Omental fat pad (tissue), 4 donors: Measurements from ENCODE around the gene KMT5B. TPM values are rescaled to one million over a fixed set of nuclear protein-coding genes. Genes with fewer than 3 reads are reported as not detected.
A peak's percentile ranks its signal among the peaks of the same experiment; 100 is the strongest.

ENCODE experiments used
- ATAC-seq: fragments of 150-250 bp; one replicate; pipeline ENCODE4 v1.9.1; 2016; ENCODE audit warnings: mild to moderate bottlenecking, moderate library complexity; ENCODE audit not compliant: low FRiP score
- DNase-seq: peaks from one replicate; pipeline ENCODE4 v3.0.0-alpha.2; 2019; ENCODE audit warnings: low spot score
- CTCF ChIP-seq, 3 donors: fragments of 450-650 bp; IDR thresholded peaks; one replicate each; pipeline ENCODE4 v1.5.1; 2016 to 2017; ENCODE audit warnings: antibody characterized with exemption in 3 of 3, mild to moderate bottlenecking in 3 of 3, moderate library complexity in 2 of 3
- total RNA-seq, 4 donors: library from RNA; depleted of rRNA; stranded (reverse); fragments of >200 nt; gene quantifications; one replicate each; pipeline ENCODE4 v1.1.0, GENCODE V29; 2016

KMT5B gene
- total RNA-seq, 4 donors from 2014 or later: 19.5 to 47.1 (median 32.1) TPM

- ATAC-seq (no peak), DNase-seq (no peak)
- TF ChIP-seq CTCF (IDR thresholded peaks at IDR 0.05): no peak
Measured at GRCh38 chr11:68159161-68159560, 53.9 kb downstream of the KMT5B start.

- DNase-seq (no peak), ATAC-seq (no peak)
- TF ChIP-seq CTCF (IDR thresholded peaks at IDR 0.05): no peak
Measured at GRCh38 chr11:68158580-68158979, 54.5 kb downstream of the KMT5B start.

GRCh38 chr11:68153742-68154141 is 59.4 kb downstream of the KMT5B start:
- no peak for TF ChIP-seq CTCF (IDR thresholded peaks at IDR 0.05)
- ATAC-seq: no peak
- no peak for DNase-seq

GRCh38 chr11:68150037-68150436 is 63.1 kb downstream of the KMT5B start:
- ATAC-seq (peak; percentile 62), DNase-seq (no peak)
- no peak for TF ChIP-seq CTCF (IDR thresholded peaks at IDR 0.05)

- ATAC-seq (no peak), DNase-seq (no peak)
- no peak for TF ChIP-seq CTCF (IDR thresholded peaks at IDR 0.05)
Measured at GRCh38 chr11:68149417-68149816, 63.7 kb downstream of the KMT5B start.

GRCh38 chr11:68148879-68149278 is 64.2 kb downstream of the KMT5B start:
- ATAC-seq (no peak), DNase-seq (no peak)
- no peak for TF ChIP-seq CTCF (IDR thresholded peaks at IDR 0.05)

- ATAC-seq (no peak), DNase-seq (no peak)
- TF ChIP-seq CTCF (IDR thresholded peaks at IDR 0.05): no peak
Measured at GRCh38 chr11:68148071-68148805, 64.9 kb downstream of the KMT5B start.
